Gastrocnemius medialis (tissue), 4 donors: ENCODE data around the gene AFDN. TPM values are rescaled to one million over a fixed set of nuclear protein-coding genes. Genes with fewer than 3 reads are reported as not detected.
A peak's percentile ranks its signal among the peaks of the same experiment; 100 is the strongest.

Source experiments
- ATAC-seq, 2 donors: fragments of 150-250 bp; one replicate each; pipeline ENCODE4 v1.9.1; 2016
- DNase-seq, 2 donors: peaks; one replicate each; pipeline ENCODE4 v3.0.0-alpha.2; 2019
- H3K27ac ChIP-seq, 4 donors: fragments of 200-600 bp; sonication (generic); 1 replicate in 1 of 4; 2 replicates in 3 of 4; pipeline ENCODE4 v1.5.1; 2016 to 2018; ENCODE audit warnings: mild to moderate bottlenecking in 2 of 4, moderate library complexity in 1 of 4
- H3K27me3 ChIP-seq, 3 donors: fragments of 200-600 bp; sonication (generic) in 2 of 3; 1 replicate in 1 of 3; 2 replicates in 2 of 3; pipeline versions ENCODE4 v1.5.1 to v1.6.0; 2016 to 2019; ENCODE audit warnings: mild to moderate bottlenecking in 1 of 3, moderate library complexity in 1 of 3
- H3K36me3 ChIP-seq, 2 donors: fragments of 200-600 bp; sonication (generic) in 1 of 2; one replicate each; pipeline ENCODE4 v1.5.1; 2017 to 2018
- H3K4me1 ChIP-seq, 2 donors: fragments of 200-600 bp; sonication (generic) in 1 of 2; one replicate each; pipeline ENCODE4 v1.5.1; 2016 to 2017; ENCODE audit warnings: mild to moderate bottlenecking in 2 of 2
- H3K4me3 ChIP-seq, 4 donors: fragments of 200-600 bp; sonication (generic) in 3 of 4; 1 replicate in 1 of 4; 2 replicates in 3 of 4; pipeline ENCODE4 v1.5.1; 2016 to 2019; ENCODE audit warnings: mild to moderate bottlenecking in 2 of 4
- H3K9me3 ChIP-seq, 3 donors: fragments of 200-600 bp; sonication (generic) in 2 of 3; 1 replicate in 1 of 3; 2 replicates in 2 of 3; pipeline ENCODE4 v1.5.1; 2016 to 2019
- POLR2A ChIP-seq, 2 donors: fragments of 450-650 bp; IDR thresholded peaks; one replicate each; pipeline ENCODE4 v1.6.1; 2017; ENCODE audit warnings: antibody characterized with exemption in 2 of 2, mild to moderate bottlenecking in 2 of 2, moderate library complexity in 2 of 2
- in situ Hi-C, 4 donors: fragments of 200-750 bp; cut with MboI; loops; one replicate each; pipeline versions ENCODE4 v1.15.0 to v1.8.0; 2017; ENCODE audit warnings: low sequenced_read_pairs in 4 of 4
- intact Hi-C: fragments of 100-400 bp; cut with DNase I; formaldehyde crosslinking; loops from one replicate; pipeline ENCODE4 v1.15.1; 2023; ENCODE audit warnings: low total_unique reads
- total RNA-seq, 4 donors: library from RNA; depleted of rRNA; stranded (reverse); fragments of >200 nt; gene quantifications; one replicate each; pipeline versions ENCODE4 v1.1.0 to v1.2.3, GENCODE V29; 2016
- TF ChIP-seq, protein P1 (sequence below), 5 experiments: fragments of 450-650 bp in 3 of 5; fragments of 200-600 bp in 2 of 5; sonication (generic) in 2 of 5; IDR thresholded peaks in 4 of 5; conservative IDR thresholded peaks in 1 of 5; 1 replicate in 4 of 5; 2 replicates in 1 of 5; pipeline ENCODE4 v1.5.1; 2016 to 2019; ENCODE audit warnings: antibody characterized with exemption in 5 of 5, mild to moderate bottlenecking in 3 of 5, moderate library complexity in 3 of 5

AFDN gene
- total RNA-seq, 4 donors from 2014 or later, result 22.2 to 66.0 (median 30.0) TPM

DNA sequence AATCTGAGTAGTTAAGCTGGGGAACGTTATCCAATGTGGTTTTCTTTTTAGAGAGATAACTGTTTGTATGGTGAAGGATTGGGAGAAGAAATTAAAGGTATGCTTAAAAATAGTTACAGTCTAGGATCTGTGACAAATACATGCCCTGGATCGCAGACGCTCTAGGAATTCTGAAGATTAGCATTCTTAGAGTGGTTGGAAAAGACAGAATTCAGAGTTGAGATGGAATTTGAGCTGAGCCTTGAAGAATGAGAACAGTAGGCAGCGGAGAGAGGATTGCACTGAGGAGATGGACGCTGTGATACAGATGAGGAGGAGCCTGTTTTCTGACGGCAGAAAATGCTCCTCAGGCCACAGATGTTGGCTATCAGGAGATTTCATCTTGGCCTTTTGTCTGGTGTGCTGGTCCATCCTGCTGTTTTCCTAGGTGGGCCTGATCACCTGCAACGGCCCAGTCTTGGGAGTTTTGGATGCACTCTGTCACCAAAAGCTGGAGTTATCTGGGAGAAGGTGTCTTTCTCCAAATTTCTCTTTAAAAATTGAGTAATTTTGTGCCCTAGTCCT is 122.5 kb downstream of the AFDN start:
- Histone ChIP-seq H3K27me3 (no peaks in the 10 kb centered on the region), H3K27ac (no peak overlapping the region), H3K9me3 (no peaks in the 10 kb centered on the region), H3K4me1 (peaks cover 0 to under 1% of the 10 kb centered on the region in 2 donors), H3K4me3 (no peak overlapping the region), H3K36me3 (peaks cover 0 to 73% of the 10 kb centered on the region in 2 donors)
- intact Hi-C loops, result no loop called here
- no peak for TF ChIP-seq POLR2A (IDR thresholded peaks at IDR 0.05)
- TF ChIP-seq, protein P1, sequence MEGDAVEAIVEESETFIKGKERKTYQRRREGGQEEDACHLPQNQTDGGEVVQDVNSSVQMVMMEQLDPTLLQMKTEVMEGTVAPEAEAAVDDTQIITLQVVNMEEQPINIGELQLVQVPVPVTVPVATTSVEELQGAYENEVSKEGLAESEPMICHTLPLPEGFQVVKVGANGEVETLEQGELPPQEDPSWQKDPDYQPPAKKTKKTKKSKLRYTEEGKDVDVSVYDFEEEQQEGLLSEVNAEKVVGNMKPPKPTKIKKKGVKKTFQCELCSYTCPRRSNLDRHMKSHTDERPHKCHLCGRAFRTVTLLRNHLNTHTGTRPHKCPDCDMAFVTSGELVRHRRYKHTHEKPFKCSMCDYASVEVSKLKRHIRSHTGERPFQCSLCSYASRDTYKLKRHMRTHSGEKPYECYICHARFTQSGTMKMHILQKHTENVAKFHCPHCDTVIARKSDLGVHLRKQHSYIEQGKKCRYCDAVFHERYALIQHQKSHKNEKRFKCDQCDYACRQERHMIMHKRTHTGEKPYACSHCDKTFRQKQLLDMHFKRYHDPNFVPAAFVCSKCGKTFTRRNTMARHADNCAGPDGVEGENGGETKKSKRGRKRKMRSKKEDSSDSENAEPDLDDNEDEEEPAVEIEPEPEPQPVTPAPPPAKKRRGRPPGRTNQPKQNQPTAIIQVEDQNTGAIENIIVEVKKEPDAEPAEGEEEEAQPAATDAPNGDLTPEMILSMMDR (IDR thresholded peaks at IDR 0.05 in 4 of 5, conservative IDR thresholded peaks at IDR 0.05 in 1 of 5), result no peak
- ATAC-seq (no peak), DNase-seq (no peak)
- in situ Hi-C loops, result no loop called here

DNA sequence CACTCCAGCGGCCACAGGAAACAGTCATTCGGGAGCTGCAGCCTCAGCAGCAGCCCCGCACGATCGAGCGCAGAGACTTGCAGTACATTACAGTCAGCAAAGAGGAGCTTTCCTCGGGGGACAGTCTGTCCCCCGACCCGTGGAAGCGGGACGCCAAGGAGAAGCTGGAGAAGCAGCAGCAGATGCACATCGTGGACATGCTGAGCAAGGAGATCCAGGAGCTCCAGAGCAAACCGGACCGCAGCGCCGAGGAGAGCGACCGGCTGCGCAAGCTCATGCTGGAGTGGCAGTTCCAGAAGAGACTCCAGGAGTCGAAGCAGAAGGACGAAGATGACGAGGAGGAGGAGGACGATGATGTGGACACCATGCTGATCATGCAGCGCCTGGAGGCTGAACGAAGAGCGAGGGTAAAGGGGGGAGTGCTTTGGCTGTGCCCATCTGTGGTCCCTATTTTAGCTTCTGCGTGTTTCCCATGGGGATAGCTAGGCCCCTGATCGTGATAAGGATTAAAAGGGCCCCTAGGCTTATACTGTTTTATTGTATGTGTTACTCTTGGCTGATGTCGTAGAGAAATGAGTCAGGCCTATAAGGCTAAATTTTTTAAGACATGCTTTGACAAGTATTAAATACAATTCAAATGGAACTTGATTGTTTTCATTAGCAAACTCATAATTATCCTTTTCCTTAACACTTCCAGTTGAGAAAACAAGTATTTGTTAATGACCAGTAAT is 125.2 kb downstream of the AFDN start:
- Histone ChIP-seq H3K4me3 (no peak overlapping the region), H3K27me3 (no peaks in the 10 kb centered on the region), H3K9me3 (no peaks in the 10 kb centered on the region), H3K4me1 (peaks cover 0 to 4% of the 10 kb centered on the region in 2 donors), H3K27ac (no peak overlapping the region), H3K36me3 (peaks cover 0 to 53% of the 10 kb centered on the region in 2 donors)
- in situ Hi-C loops, result no loop called here
- TF ChIP-seq, protein P1 (IDR thresholded peaks at IDR 0.05 in 4 of 5, conservative IDR thresholded peaks at IDR 0.05 in 1 of 5), result no peak
- no peak for TF ChIP-seq POLR2A (IDR thresholded peaks at IDR 0.05)
- no peak for ATAC-seq
- no peak for DNase-seq
- intact Hi-C loops, result no loop called here

DNA sequence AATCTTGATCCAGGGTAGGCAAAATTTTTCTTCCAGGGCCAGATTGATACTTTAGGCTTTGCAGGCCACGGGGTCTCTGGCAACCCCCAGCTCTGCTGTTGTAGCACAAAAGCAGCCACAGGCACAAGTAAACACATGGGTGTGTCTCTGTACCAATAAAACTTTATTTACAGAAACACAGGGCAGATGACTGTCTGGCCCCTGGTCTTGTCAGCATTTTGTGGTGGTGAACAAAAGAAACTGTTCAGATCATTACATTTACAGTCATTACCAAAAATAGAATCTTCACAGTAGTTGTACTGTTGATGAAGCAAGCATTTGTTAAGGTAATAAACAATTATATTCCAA is 125.8 kb downstream of the AFDN start:
- Histone ChIP-seq H3K36me3 (peaks cover 0 to 51% of the 10 kb centered on the region in 2 donors), H3K9me3 (no peaks in the 10 kb centered on the region), H3K4me3 (no peak overlapping the region), H3K4me1 (peaks cover 0 to 4% of the 10 kb centered on the region in 2 donors), H3K27ac (no peak overlapping the region), H3K27me3 (no peaks in the 10 kb centered on the region)
- TF ChIP-seq, protein P1 (IDR thresholded peaks at IDR 0.05 in 4 of 5, conservative IDR thresholded peaks at IDR 0.05 in 1 of 5), result no peak
- DNase-seq, result no peak
- no peak for ATAC-seq
- in situ Hi-C loops (no loop called here), intact Hi-C loops (no loop called here)

DNA sequence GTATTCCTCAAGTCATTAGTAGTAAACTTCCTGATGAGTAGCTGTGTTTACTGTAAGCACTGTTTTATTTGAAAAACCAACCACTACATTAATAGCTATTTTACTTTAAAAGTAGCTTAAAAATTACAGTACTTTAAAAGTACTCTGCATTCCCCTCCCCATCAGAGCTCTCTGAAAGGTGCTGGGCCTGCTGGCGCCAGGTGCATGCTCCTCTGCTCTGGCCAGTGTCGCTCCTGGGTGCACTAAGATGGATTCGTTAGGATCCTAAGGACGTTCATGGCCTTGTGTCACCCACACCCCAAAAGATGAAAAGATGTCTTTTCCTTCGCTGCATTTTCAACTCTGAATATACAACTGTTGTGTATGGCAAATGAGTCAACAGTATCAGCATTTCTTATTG is 126.8 kb downstream of the AFDN start:
- Histone ChIP-seq H3K27ac (peak overlapping the region in 1 of 4 donors; percentile 1), H3K4me3 (no peak overlapping the region), H3K4me1 (peaks cover 0 to 4% of the 10 kb centered on the region in 2 donors), H3K27me3 (no peaks in the 10 kb centered on the region), H3K36me3 (peaks cover 0 to 46% of the 10 kb centered on the region in 2 donors), H3K9me3 (no peaks in the 10 kb centered on the region)
- no peak for TF ChIP-seq POLR2A (IDR thresholded peaks at IDR 0.05)
- TF ChIP-seq, protein P1 (IDR thresholded peaks at IDR 0.05 in 4 of 5, conservative IDR thresholded peaks at IDR 0.05 in 1 of 5), result no peak
- no peak for ATAC-seq
- intact Hi-C loops, result no loop called here
- DNase-seq, result no peak
- in situ Hi-C loops, result no loop called here
